Fibroblast of lung (primary cell): ENCODE measurements around the gene SPATA32.

Experiments
- CTCF ChIP-seq, 2 donors: IDR thresholded peaks in 1 of 2; conservative IDR thresholded peaks in 1 of 2; 1 replicate in 1 of 2; 2 replicates in 1 of 2; pipeline ENCODE4 v1.5.1; 2011 to 2012; ENCODE audit warnings: low read length in 2 of 2, control low read depth in 1 of 2, inconsistent platforms in 1 of 2, low read depth in 1 of 2, mild to moderate bottlenecking in 1 of 2
- EZH2 ChIP-seq: IDR thresholded peaks from 2 replicates; pipeline ENCODE4 v1.5.1; 2012; ENCODE audit warnings: low read length, control low read depth, mild to moderate bottlenecking; ENCODE audit errors: missing control alignments

- no peak for TF ChIP-seq CTCF (conservative IDR thresholded peaks at IDR 0.05 in 1 of 2, IDR thresholded peaks at IDR 0.05 in 1 of 2; ENCODE audit: low read depth in 1 of 2, low read length in 2 of 2)
- TF ChIP-seq EZH2 = no peak
These were observed 32.0 kb downstream of the SPATA32 start for GRCh38 chr17:45229681-45230409.
